ENCODE measurements around the gene TMEM135. TPM values are rescaled to one million over a fixed set of nuclear protein-coding genes. Genes with fewer than 3 reads are reported as not detected.

TMEM135 gene
- total RNA-seq, 2 donors from 2014 or later, result 111 to 113 TPM

DNA sequence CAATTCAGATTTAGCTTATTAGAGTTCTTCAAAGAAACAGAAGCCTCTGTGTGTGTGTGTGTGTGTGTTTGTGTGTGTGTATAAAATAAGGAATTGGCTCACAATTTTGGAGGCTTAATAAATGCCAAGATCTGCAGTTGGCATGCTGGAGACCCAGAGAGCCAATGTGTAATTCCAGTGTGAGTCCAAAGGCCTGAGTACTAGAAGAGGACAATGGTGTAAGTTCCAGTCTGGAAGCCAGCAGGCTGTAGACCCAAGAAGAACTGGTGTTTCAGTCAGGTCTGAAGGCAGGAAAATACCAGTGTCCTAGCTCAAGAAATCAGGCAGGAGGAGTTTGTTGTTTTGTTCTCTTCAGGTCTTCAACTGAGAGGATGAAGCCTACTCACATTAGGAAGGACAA lies 20.0 kb downstream of the TMEM135 start:
- Histone ChIP-seq H3K36me3 (ENCODE audit: control insufficient read depth, insufficient read depth, low read length) (peaks cover 19% of the 10 kb centered on the region), H3K27ac (ENCODE audit: low read depth, low read length) (no peak overlapping the region), H3K9ac (ENCODE audit: extremely low read depth, low read length, poor library complexity, severe bottlenecking) (no peak overlapping the region), H3K27me3 (ENCODE audit: control insufficient read depth, insufficient read depth, low read length, poor library complexity, severe bottlenecking) (no peaks in the 10 kb centered on the region), H3K9me3 (ENCODE audit: control insufficient read depth, low read length) (peaks cover 8% of the 10 kb centered on the region), H3K4me1 (ENCODE audit: control insufficient read depth, insufficient read depth, low read length) (no peaks in the 10 kb centered on the region), H3K4me3 (ENCODE audit: low read length) (no peak overlapping the region)
- H3K9me3 Mint-ChIP-seq, result no peaks in the 10 kb centered on the region
- peak overlapping the region; percentile 72 for H3K27ac Mint-ChIP-seq
- H3K4me3 Mint-ChIP-seq, result no peak overlapping the region
- no peak for DNase-seq
- TF ChIP-seq, protein P1, sequence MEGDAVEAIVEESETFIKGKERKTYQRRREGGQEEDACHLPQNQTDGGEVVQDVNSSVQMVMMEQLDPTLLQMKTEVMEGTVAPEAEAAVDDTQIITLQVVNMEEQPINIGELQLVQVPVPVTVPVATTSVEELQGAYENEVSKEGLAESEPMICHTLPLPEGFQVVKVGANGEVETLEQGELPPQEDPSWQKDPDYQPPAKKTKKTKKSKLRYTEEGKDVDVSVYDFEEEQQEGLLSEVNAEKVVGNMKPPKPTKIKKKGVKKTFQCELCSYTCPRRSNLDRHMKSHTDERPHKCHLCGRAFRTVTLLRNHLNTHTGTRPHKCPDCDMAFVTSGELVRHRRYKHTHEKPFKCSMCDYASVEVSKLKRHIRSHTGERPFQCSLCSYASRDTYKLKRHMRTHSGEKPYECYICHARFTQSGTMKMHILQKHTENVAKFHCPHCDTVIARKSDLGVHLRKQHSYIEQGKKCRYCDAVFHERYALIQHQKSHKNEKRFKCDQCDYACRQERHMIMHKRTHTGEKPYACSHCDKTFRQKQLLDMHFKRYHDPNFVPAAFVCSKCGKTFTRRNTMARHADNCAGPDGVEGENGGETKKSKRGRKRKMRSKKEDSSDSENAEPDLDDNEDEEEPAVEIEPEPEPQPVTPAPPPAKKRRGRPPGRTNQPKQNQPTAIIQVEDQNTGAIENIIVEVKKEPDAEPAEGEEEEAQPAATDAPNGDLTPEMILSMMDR (conservative IDR thresholded peaks at IDR 0.05), result no peak
- no peaks in the 10 kb centered on the region for H3K27me3 Mint-ChIP-seq (ENCODE audit: insufficient read depth)
- peaks cover 8% of the 10 kb centered on the region for H3K4me1 Mint-ChIP-seq
- H3K36me3 Mint-ChIP-seq (ENCODE audit: low read depth), result peaks cover 21% of the 10 kb centered on the region

DNA sequence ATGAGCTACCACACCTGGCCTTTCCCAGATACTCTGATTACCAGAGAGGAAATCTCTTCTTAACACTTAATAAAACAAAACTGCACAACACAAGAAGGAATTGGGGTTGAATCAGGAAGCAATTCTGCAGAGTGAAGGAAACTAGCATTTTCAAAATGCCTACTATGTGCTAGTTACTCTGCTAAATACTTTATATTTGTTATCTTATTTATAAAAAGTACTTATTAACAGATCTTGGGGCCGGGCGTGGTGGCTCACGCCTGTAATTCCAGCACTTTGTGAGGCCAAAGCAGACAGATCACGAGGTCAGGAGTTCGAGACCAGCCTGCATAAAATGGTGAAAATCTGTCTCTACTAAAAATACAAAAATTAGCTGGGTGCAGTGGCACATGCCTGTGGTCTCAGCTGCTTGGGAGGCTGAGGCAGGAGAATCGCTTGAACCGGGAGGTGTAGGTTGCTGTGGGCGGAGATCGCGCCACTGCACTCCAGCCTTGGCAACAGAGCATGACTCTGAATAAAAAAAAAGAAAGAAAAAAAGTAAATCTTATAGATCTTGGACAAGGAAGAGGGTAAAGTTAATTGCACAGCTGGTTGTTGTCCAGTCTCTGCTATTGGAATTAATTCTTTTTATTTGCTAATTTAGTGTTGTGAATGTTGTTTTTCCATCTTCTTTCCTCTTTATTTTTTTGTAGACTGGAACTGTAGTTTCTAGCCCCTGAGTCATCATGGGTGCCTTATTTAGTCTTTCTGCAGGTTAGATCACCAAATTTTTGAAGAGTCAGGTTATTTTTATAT lies 22.1 kb downstream of the TMEM135 start:
- TF ChIP-seq, protein P1 (conservative IDR thresholded peaks at IDR 0.05), result no peak
- Histone ChIP-seq H3K4me3 (ENCODE audit: low read length) (no peak overlapping the region), H3K4me1 (ENCODE audit: control insufficient read depth, insufficient read depth, low read length) (no peaks in the 10 kb centered on the region), H3K9me3 (ENCODE audit: control insufficient read depth, low read length) (peaks cover 5% of the 10 kb centered on the region), H3K36me3 (ENCODE audit: control insufficient read depth, insufficient read depth, low read length) (peaks cover 16% of the 10 kb centered on the region), H3K27ac (ENCODE audit: low read depth, low read length) (no peak overlapping the region), H3K27me3 (ENCODE audit: control insufficient read depth, insufficient read depth, low read length, poor library complexity, severe bottlenecking) (no peaks in the 10 kb centered on the region), H3K9ac (ENCODE audit: extremely low read depth, low read length, poor library complexity, severe bottlenecking) (no peak overlapping the region)
- WGBS, 2 experiments (ENCODE audit: insufficient coverage in 1 of 2, insufficient read length in 1 of 2), result 98% methylated on average over 5 to 10 of the region's 10 CpGs
- Mint-ChIP-seq H3K4me3 (no peak overlapping the region), H3K36me3 (ENCODE audit: low read depth) (peaks cover 30% of the 10 kb centered on the region), H3K9me3 (no peaks in the 10 kb centered on the region), H3K4me1 (peaks cover 9% of the 10 kb centered on the region), H3K27me3 (ENCODE audit: insufficient read depth) (no peaks in the 10 kb centered on the region), H3K27ac (no peak overlapping the region)
- DNase-seq, result no peak

DNA sequence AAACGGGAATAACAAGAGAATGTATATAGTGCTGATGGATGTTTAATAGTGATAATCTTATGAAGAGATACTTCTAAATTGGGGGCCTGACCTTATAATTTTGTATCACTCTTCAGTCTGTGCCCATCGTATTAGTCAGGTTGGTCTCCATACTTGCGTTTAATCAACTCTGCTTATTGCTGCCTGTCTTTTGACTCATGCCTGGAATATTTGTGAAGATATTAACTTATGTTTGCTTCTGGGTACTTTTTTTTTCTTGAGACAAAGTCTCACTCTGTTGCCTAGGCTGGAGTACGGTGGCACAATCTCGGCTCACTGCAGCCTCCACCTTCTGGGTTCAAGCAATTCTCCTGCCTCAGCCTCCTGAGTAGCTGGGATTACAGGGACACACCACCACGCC lies 24.0 kb downstream of the TMEM135 start:
- Histone ChIP-seq H3K4me3 (ENCODE audit: low read length) (no peak overlapping the region), H3K36me3 (ENCODE audit: control insufficient read depth, insufficient read depth, low read length) (peaks cover 11% of the 10 kb centered on the region), H3K4me1 (ENCODE audit: control insufficient read depth, insufficient read depth, low read length) (no peaks in the 10 kb centered on the region), H3K27me3 (ENCODE audit: control insufficient read depth, insufficient read depth, low read length, poor library complexity, severe bottlenecking) (no peaks in the 10 kb centered on the region), H3K9me3 (ENCODE audit: control insufficient read depth, low read length) (peaks cover 5% of the 10 kb centered on the region), H3K27ac (ENCODE audit: low read depth, low read length) (no peak overlapping the region), H3K9ac (ENCODE audit: extremely low read depth, low read length, poor library complexity, severe bottlenecking) (no peak overlapping the region)
- 94 to 98% methylated on average over 4 to 6 of the region's 6 CpGs for WGBS, 2 experiments (ENCODE audit: insufficient coverage in 1 of 2, insufficient read length in 1 of 2)
- TF ChIP-seq, protein P1 (conservative IDR thresholded peaks at IDR 0.05), result no peak
- Mint-ChIP-seq H3K9me3 (no peaks in the 10 kb centered on the region), H3K27ac (no peak overlapping the region), H3K27me3 (ENCODE audit: insufficient read depth) (no peaks in the 10 kb centered on the region), H3K4me3 (no peak overlapping the region), H3K36me3 (ENCODE audit: low read depth) (peaks cover 25% of the 10 kb centered on the region), H3K4me1 (peaks cover 4% of the 10 kb centered on the region)
- DNase-seq, result no peak

Measured in endodermal cell (in vitro differentiated cells).